T-helper 1 cell treated with Interleukin-12 subunit alpha and Interleukin-12 subunit beta and Interleukin-4 antibody, amounts not matched to agents 30 μg/mL and 1 μg/mL, for 36 hours (primary cell): ENCODE results near the gene TTLL1.
A peak's percentile ranks its signal among the peaks of the same experiment; 100 is the strongest.

Experiments
- H3K27ac Mint-ChIP-seq: one replicate; pipeline ENCODE4 v1.8.0; 2021; ENCODE audit warnings: mild to moderate bottlenecking, mixed read lengths
- H3K27me3 Mint-ChIP-seq: one replicate; pipeline ENCODE4 v1.8.0; 2021; ENCODE audit warnings: low read depth, mixed read lengths
- H3K36me3 Mint-ChIP-seq: one replicate; pipeline ENCODE4 v1.8.0; 2021; ENCODE audit warnings: low read depth, mixed read lengths
- H3K4me1 Mint-ChIP-seq: one replicate; pipeline ENCODE4 v1.8.0; 2021; ENCODE audit warnings: low read depth, mixed read lengths
- H3K4me3 Mint-ChIP-seq: one replicate; pipeline ENCODE4 v1.8.0; 2021; ENCODE audit warnings: mild to moderate bottlenecking, moderate library complexity, mixed read lengths
- H3K9me3 Mint-ChIP-seq: one replicate; pipeline ENCODE4 v1.8.0; 2021; ENCODE audit warnings: mixed read lengths

Gene TTLL1

DNA sequence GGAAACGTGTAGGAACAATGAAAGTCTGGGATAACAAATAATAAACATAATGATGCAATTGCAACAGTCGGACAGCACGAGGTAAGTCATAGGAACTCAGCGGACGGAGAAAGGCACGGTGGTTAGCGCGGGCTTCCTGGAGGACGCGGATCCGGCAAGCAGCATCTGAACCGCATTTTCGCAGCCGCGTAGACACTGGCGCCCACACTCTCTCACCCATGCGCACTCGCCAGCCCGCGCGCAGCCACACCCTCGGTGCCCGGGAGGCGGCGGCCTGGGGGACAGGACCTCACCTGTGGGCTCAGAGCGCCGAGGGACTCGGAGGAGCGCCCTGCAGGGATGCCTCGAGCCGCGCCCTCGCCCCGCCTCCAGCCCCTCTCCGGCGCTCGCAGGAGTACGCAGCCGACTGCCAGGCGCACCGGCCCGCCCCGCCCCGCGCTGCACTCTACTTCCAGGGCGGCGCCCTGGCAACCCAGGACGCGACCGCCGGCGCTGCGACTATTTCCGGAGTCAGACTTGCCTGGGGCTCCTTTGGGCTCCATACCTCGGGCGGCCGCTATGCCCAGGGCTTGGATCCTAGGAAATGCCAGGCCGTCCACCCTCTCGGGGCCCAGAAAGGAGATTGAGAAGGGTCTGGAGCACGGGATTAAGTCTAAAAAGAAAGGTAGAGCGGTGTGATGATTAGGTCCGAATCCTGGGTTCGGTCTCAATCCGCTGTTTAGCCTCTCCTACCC lies at the start of gene TTLL1:
TTLL1 (minus strand) TSS at position 408 of the 734 bp plus-strand sequence. CDS start 13,805 bp downstream, outside the sequence.
- Mint-ChIP-seq H3K36me3 (peaks cover 4% of the 10 kb centered on the region), H3K4me3 (peak within 1 kb of the TSS; percentile 94), H3K27ac (peak within 1 kb of the TSS; percentile 88), H3K27me3 (no peaks in the 10 kb centered on the region), H3K9me3 (no peaks in the 10 kb centered on the region), H3K4me1 (peaks cover 23% of the 10 kb centered on the region)

DNA sequence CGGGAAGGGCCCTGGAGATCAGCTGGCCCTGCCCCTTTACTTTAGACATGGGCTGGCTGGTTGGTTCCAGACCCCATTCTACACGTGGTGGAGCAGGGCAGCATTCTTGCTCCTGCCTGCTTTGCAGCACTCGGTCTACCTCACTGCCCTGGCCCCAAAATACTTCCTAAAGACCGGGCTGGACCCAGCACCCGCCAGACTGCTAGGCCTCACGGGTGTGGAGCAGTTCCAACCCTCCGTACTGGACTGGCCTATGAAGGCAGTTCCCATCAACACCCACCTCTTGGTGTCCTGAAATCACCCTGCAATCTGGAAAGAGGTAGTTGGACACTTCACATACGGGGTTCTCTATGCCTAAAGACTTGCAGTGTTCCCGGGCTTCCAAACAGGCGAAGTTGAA lies 47.6 kb upstream of the TTLL1 start:
- H3K4me3 Mint-ChIP-seq = no peak overlapping the region
- no peaks in the 10 kb centered on the region for H3K27me3 Mint-ChIP-seq
- H3K4me1 Mint-ChIP-seq = peaks cover 6% of the 10 kb centered on the region
- H3K36me3 Mint-ChIP-seq = peaks cover 21% of the 10 kb centered on the region
- H3K27ac Mint-ChIP-seq = no peak overlapping the region
- H3K9me3 Mint-ChIP-seq = no peaks in the 10 kb centered on the region

DNA sequence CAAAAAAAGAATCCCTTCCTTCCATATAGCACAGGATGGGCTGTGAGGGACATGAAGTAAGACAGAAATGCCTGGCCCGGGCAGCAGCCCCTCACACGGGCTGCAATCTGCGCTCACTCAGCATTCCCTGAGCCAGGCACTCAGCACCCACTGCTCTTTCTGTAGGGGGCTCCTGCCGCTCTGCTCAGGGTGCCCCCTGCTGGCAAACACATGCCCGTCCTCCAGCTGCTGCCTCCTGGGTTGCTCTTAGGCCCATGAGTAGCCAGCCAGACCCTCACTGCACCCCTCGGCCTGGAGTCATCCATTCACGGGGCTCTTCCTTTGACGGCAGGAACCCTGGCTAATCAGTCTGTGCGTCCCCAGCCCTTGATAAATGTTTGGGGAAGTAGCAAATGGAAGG lies 47.1 kb upstream of the TTLL1 start:
- H3K9me3 Mint-ChIP-seq = no peaks in the 10 kb centered on the region
- peaks cover 21% of the 10 kb centered on the region for H3K36me3 Mint-ChIP-seq
- H3K27me3 Mint-ChIP-seq = no peaks in the 10 kb centered on the region
- no peak overlapping the region for H3K4me3 Mint-ChIP-seq
- H3K4me1 Mint-ChIP-seq = peaks cover 6% of the 10 kb centered on the region
- H3K27ac Mint-ChIP-seq = no peak overlapping the region

DNA sequence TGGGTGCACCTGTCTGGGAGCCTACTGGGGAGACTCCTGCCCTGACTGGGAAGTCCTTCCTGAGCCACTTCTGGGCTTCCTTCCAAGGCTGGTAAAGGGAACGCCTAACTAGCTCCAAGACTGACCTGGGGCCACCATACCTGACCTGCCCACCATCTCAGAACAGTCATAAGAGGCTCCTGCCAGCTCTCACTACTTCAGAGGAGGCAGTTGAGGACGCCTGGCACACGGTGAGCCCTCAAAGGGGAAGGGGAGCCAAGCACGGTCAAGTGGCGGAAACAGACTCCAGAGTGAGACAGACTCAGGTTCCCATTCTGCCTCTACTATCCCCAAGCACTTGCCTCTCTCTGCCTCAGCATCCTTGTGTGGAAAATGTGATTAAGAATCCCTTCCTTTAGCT lies 46.4 kb upstream of the TTLL1 start:
- peaks cover 3% of the 10 kb centered on the region for H3K4me1 Mint-ChIP-seq
- peaks cover 18% of the 10 kb centered on the region for H3K36me3 Mint-ChIP-seq
- H3K27me3 Mint-ChIP-seq = no peaks in the 10 kb centered on the region
- H3K27ac Mint-ChIP-seq = no peak overlapping the region
- no peaks in the 10 kb centered on the region for H3K9me3 Mint-ChIP-seq
- H3K4me3 Mint-ChIP-seq = no peak overlapping the region

DNA sequence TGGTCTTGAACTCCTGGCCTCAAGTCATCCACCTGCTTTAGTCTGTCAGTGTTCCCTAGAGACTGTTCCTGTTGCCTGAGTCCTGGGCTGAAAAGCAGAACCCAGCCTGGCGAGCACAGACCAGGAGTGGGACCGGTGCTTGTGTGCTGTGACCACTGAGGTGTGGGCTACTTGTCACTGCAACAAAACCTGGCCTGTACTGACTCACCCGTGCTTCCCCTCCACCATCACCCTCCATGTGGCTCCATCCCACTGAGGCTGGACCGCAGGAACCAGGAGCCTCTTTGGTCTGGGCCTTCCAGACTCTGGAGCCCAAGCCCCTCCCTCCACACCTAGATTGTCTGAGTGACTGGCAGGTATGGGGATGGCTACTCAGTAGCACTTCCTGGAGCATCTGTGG lies 45.4 kb upstream of the TTLL1 start:
- peaks cover 15% of the 10 kb centered on the region for H3K36me3 Mint-ChIP-seq
- no peak overlapping the region for H3K4me3 Mint-ChIP-seq
- no peaks in the 10 kb centered on the region for H3K27me3 Mint-ChIP-seq

DNA sequence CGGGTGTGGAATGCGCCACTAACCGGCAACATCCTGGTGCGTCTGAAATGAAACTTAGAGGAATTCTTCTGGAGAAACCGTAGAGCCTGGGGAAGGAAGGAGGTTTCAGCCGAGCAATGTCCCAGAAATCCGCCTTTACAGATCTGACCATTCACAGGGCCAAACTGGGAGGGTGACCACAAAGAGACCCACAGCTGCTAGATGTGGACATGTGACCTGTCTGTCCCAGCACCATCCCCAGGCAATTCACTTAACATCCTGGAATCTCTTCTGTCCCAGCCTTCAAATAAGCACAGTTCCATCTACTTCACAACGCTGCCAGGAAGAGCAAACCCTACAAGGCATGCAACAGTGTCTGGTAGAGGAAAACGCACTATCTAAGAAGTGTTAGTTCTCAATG lies 44.2 kb upstream of the TTLL1 start:
- Mint-ChIP-seq H3K4me1 (no peaks in the 10 kb centered on the region), H3K27me3 (no peaks in the 10 kb centered on the region), H3K4me3 (no peak overlapping the region), H3K9me3 (no peaks in the 10 kb centered on the region), H3K36me3 (peaks cover 12% of the 10 kb centered on the region), H3K27ac (no peak overlapping the region)

More for the DNA sequence above, 45.4 kb upstream of the TTLL1 start:
- Mint-ChIP-seq H3K9me3 (no peaks in the 10 kb centered on the region), H3K4me1 (no peaks in the 10 kb centered on the region), H3K27ac (no peak overlapping the region)

DNA sequence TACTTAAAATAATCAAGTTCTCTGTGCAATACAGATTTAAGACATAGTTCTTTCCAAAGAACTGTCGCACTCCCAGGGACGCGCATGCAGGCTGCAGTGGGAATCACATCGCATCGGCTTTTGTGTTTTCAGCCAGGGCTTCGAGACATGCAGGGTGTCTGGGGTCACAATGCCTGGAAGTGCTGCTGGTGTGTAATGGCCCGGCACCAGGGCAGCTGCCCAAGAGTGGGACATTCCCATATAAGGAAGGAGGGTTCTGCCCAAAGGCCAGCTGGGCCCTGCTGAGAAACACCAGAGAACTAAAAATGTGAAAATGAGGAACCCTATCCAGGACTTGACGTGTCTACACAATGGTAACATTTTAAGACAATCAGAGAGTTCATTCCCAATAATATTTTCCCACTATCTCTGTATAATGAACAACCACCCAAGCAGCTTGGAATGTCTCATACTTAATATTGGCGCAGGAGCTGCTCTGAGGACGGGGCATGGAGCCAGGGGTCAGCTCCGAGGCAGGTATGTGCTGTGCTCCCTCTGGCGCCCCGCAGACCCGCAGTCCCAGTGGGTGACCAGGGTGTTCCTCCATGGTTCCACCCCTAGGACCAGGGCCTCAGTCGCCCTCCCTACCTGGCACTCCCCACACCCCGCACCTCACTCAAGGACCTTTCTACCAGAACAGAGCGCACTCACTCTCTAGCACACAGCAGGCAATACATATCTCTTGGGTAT lies 42.7 kb upstream of the TTLL1 start:
- Mint-ChIP-seq H3K27me3 (no peaks in the 10 kb centered on the region), H3K9me3 (no peaks in the 10 kb centered on the region), H3K36me3 (peaks cover 12% of the 10 kb centered on the region)

DNA sequence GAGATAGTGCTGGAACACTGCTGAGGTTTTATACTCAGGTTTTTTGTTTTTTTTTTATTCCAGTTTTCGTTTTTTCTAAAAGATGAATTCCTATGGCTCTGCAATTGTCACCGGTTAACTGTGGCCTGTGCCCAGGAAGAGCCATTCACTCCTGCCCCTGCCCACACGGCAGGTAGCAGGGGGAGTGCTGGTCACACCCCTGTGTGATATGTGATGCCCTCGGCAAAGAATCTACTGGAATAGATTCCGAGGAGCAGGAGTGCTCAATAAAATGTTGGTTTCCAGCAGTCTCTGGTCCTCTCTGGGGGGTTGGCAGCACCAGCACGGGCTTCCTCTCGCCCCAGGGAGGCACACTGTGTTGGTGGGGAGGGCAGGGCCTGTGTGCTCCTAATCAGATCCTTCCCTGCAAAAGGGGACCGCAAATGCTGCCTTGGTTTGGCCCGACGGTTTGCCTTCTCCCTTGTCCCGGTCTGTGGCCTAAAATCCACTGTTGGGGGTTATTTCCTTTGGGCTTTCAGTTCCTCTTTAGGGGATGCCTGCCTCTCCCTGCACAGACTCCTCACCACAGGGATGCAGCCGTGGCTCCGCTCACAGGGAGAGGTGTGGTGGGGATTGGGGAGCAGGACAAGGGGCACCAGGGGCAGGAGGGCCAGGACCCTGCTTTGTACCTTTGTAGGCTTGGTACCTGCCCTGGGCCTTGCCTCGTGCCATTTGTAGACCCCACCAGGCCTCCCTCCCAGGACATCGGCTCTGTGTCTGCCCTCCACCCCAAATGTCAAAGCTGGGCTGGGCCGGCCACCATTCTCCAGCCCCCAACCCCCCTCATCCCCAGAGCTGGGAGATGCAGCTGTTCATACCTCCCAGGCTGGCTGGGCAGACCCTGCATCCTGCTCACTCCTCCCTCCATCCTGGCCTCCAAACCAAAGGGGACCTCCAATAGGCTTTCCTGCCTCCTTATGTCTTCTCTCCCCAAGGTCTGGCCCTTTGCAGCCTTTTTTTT lies 40.5 kb upstream of the TTLL1 start:
- H3K4me3 Mint-ChIP-seq = no peak overlapping the region
- no peak overlapping the region for H3K27ac Mint-ChIP-seq
- no peaks in the 10 kb centered on the region for H3K27me3 Mint-ChIP-seq
- H3K4me1 Mint-ChIP-seq = no peaks in the 10 kb centered on the region
- peaks cover 7% of the 10 kb centered on the region for H3K36me3 Mint-ChIP-seq
- no peaks in the 10 kb centered on the region for H3K9me3 Mint-ChIP-seq

More for the DNA sequence above, 42.7 kb upstream of the TTLL1 start:
- no peak overlapping the region for H3K4me3 Mint-ChIP-seq
- H3K4me1 Mint-ChIP-seq = no peaks in the 10 kb centered on the region
- no peak overlapping the region for H3K27ac Mint-ChIP-seq

DNA sequence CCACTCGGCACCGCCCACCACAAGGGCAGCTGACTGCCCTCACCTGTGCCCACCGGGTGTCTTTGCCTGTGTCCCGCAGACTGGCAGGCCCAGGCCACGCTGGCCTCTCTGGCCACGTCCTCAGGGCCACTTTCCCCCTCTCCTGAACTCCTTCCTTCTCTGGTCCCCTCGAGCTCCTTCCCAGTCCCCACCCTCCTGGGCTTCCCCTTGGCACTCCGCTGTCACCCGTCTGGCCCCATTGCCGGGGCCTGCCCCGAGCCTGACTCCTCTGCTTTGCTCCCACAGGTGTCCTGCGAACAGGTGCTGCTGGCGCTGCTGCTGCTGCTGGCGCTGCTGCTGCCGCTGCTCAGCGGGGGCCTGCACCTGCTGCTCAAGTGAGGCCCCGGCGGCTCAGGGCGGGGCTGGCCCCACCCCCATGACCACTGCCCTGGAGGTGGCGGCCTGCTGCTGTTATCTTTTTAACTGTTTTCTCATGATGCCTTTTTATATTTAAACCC lies 39.8 kb upstream of the TTLL1 start:
- Mint-ChIP-seq H3K4me3 (no peak overlapping the region), H3K27ac (no peak overlapping the region), H3K36me3 (peaks cover 4% of the 10 kb centered on the region), H3K27me3 (no peaks in the 10 kb centered on the region), H3K9me3 (no peaks in the 10 kb centered on the region), H3K4me1 (no peaks in the 10 kb centered on the region)

DNA sequence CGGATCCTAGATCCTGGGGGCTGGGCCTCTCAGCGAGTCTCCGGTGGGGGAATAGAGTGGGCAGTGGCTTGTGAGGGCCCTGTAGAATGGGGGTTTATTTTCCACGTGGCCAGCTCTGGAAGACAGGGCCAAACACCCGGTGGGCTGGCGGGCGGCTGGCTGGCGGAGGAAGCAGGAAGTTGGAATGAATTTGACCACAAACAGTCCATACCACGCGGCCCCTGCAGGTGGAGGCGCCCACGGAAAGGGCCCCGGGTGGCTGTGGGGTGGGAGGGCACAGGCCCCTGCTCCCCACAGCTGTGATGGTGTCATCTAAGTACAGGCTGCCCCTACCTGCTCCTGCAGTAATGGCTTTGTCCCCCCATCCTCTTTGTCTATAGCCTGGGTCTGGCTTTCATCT lies 38.9 kb upstream of the TTLL1 start:
- no peak overlapping the region for H3K4me3 Mint-ChIP-seq
- no peaks in the 10 kb centered on the region for H3K9me3 Mint-ChIP-seq
- H3K27me3 Mint-ChIP-seq = no peaks in the 10 kb centered on the region
- no peak overlapping the region for H3K27ac Mint-ChIP-seq
- H3K36me3 Mint-ChIP-seq = peaks cover 1% of the 10 kb centered on the region
- H3K4me1 Mint-ChIP-seq = no peaks in the 10 kb centered on the region

DNA sequence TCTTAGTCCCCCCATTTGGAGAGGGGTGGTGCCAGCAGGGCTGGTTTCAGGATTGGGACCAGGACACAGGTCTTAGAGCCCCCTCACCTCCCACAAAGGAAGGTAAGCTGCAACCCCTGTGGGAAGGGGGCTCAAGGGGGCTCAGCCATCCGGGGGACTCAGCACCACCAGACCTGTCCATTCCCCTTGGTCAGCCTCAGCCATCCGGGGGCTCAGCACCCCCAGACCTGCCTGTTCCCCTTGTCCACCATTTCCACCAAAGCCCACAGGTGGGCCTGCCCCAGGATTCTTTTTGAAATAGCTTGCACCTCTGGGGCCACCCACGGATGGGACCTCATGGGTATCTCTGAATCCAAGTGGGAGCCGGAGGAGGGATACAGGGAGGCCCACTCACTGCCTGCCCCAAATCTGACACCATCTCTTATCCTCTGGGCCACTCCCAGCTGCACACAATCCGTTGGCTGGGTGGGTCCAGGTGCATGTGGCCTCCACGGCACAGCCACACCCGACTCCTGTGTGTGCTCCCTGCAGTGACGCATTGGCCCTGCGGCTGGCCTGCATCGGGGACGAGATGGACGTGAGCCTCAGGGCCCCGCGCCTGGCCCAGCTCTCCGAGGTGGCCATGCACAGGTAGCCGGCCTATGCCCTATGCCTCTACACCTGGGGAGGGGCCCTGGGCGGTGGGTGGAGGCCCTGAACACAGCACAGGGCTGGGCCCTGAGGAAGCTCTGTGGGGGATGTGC lies 38.1 kb upstream of the TTLL1 start:
- Mint-ChIP-seq H3K27me3 (no peaks in the 10 kb centered on the region), H3K4me1 (no peaks in the 10 kb centered on the region), H3K4me3 (no peak overlapping the region), H3K27ac (no peak overlapping the region), H3K9me3 (no peaks in the 10 kb centered on the region), H3K36me3 (no peaks in the 10 kb centered on the region)

DNA sequence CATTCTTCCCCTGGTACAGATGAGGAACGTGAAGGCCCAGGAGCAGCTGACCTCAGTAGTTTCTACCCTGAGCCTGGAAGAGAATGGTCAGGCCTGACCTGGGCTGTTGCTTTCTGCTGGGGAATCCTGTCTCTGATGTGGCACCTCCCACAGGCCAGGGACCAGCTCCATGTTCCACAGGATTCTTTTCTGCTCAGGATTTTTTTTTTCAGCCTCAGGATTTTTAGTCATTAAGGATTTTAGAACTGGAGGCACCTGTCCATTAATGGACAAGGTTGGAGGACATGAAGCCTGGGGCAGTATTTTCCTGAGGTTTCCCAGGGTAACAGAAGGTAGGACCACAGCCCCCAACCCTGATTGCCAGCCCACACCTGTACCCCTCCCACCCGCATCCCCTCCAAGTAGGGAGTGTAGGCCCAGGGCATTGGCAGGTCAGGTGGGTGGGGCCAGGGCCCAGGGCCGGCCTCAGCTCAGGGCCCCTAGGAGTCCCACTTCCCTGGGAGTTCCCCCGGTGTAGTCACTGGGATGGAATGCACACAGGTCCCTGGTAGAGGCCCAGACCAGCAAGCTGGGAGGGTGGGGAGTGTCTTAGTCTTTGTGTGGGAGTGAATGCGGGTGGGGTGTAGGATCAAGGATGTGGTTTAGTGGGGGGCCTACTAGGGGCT lies 37.4 kb upstream of the TTLL1 start:
- Mint-ChIP-seq H3K4me1 (no peaks in the 10 kb centered on the region), H3K9me3 (no peaks in the 10 kb centered on the region), H3K27me3 (no peaks in the 10 kb centered on the region), H3K36me3 (no peaks in the 10 kb centered on the region), H3K27ac (no peak overlapping the region), H3K4me3 (no peak overlapping the region)

DNA sequence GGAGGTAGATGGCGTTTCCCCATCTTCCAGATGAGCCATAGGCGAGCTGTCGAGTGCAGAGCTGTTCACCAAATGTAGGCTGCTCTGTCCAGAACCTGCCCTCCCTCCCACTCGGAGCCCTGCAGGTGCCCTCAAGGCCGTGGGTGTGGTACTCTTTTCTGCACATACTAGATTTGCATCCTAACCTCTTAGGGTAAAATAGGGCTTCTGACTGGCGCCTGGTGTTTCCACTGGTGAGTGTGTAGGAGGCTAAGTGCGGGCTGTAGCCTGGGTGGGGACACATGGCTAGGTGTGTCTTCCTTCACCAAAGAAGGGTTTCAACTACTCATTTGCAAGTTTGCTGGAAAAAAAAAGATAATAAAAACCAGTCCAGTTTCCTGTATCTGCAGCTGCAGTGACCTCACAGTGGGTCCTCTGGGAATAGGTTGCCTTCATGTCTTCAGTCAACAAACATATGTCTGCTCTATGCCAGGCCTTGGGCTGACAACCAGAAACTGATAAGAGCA lies 29.8 kb upstream of the TTLL1 start:
- Mint-ChIP-seq H3K27me3 (no peaks in the 10 kb centered on the region), H3K9me3 (no peaks in the 10 kb centered on the region), H3K27ac (no peak overlapping the region), H3K4me3 (no peak overlapping the region), H3K4me1 (peaks cover 1% of the 10 kb centered on the region), H3K36me3 (no peaks in the 10 kb centered on the region)
